Transverse colon (tissue), 4 donors: ENCODE results near the gene CCND3. TPM values are rescaled to one million over a fixed set of nuclear protein-coding genes. Genes with fewer than 3 reads are reported as not detected.

Experiments used
- DNase-seq: peaks from one replicate; pipeline ENCODE4 v3.0.0-alpha.2; 2019
- H3K27ac ChIP-seq, 4 donors: fragments of 200-600 bp; sonication (generic); 2 replicates each; pipeline ENCODE4 v1.5.1; 2016 to 2018; ENCODE audit warnings: inconsistent platforms in 4 of 4
- H3K27me3 ChIP-seq: fragments of 200-600 bp; sonication (generic); 2 replicates; pipeline ENCODE4 v1.5.1; 2017; ENCODE audit warnings: inconsistent platforms
- H3K36me3 ChIP-seq, 4 donors: fragments of 200-600 bp; sonication (generic); 2 replicates each; pipeline ENCODE4 v1.5.1; 2017 to 2019; ENCODE audit warnings: inconsistent platforms in 4 of 4
- H3K4me1 ChIP-seq, 4 donors: fragments of 200-600 bp; sonication (generic); 2 replicates each; pipeline ENCODE4 v1.5.1; 2017 to 2020; ENCODE audit warnings: inconsistent platforms in 4 of 4
- H3K4me3 ChIP-seq, 4 donors: fragments of 200-600 bp; sonication (generic); 1 replicate in 1 of 4; 2 replicates in 3 of 4; pipeline versions ENCODE4 v1.5.1 to v1.6.1; 2017 to 2019; ENCODE audit warnings: inconsistent platforms in 4 of 4
- H3K9me3 ChIP-seq, 2 donors: fragments of 200-600 bp; sonication (generic); 2 replicates each; pipeline ENCODE4 v1.5.1; 2017 to 2019; ENCODE audit warnings: inconsistent platforms in 2 of 2
- EP300 ChIP-seq: sonication (generic); formaldehyde crosslinking; IDR thresholded peaks from one replicate; pipeline ENCODE4 v1.6.1; 2017; ENCODE audit warnings: antibody characterized with exemption, low read depth
- POLR2A ChIP-seq: fragments of 450-650 bp; IDR thresholded peaks from one replicate; pipeline ENCODE4 v1.6.1; 2016; ENCODE audit warnings: antibody characterized with exemption, mild to moderate bottlenecking, moderate library complexity
- POLR2AphosphoS5 ChIP-seq, 3 donors: sonication (generic); formaldehyde crosslinking; IDR thresholded peaks; one replicate each; pipeline ENCODE4 v1.6.1; 2016; ENCODE audit warnings: antibody characterized with exemption in 3 of 3
- WGBS, 2 donors: methylation state at CpG; one replicate each; pipeline ENCODE4 v1.1.5; 2018; ENCODE audit warnings: low coverage in 1 of 2; 5-methylcytosine and 5-hydroxymethylcytosine counted together
- in situ Hi-C, 4 donors: fragments of 200-750 bp; cut with MboI; loops; one replicate each; pipeline versions ENCODE4 v1.15.0 to v1.15.1; 2017; ENCODE audit warnings: low sequenced_read_pairs in 3 of 4, low pct_ligation_motif_present in 1 of 4, low pct_unique_long_range_greater_than_20kb in 1 of 4
- intact Hi-C: fragments of 100-400 bp; cut with DNase I; formaldehyde crosslinking; loops from one replicate; pipeline ENCODE4 v1.15.1; 2023; ENCODE audit warnings: low total_unique reads
- total RNA-seq, 4 donors: library from RNA; depleted of rRNA; stranded (reverse); fragments of >200 nt; gene quantifications; one replicate each; pipeline ENCODE4 v1.1.0, GENCODE V29; 2016
- TF ChIP-seq, protein P1 (sequence below), 5 experiments: fragments of 200-600 bp in 3 of 5; fragments of 450-650 bp in 2 of 5; sonication (generic) in 3 of 5; IDR thresholded peaks; 1 replicate in 2 of 5; 2 replicates in 3 of 5; pipeline ENCODE4 v1.5.1; 2016 to 2017; ENCODE audit warnings: antibody characterized with exemption in 5 of 5, inconsistent platforms in 3 of 5, mild to moderate bottlenecking in 2 of 5, moderate library complexity in 1 of 5

The CCND3 gene
- total RNA-seq, 4 donors from 2014 or later: 55.3 to 178 (median 75.6) TPM

DNA sequence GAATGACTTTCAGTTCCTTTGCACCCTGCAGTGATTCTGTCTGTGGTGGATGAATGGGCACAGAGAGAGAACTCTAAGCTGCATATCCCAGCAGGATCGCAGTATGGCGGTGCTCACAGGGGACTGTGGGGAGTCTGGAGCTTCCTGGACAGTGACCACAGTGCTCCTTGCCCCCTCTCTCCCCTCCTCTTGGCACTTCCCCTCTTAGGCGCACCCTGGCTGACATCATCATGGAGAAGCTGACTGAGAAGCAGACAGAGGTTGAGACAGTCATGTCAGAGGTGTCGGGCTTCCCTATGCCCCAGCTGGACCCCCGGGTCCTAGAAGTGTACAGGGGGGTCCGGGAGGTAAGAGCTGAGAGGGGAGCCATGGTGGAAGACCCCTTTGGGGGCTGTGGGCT lies 11.7 kb downstream of the CCND3 start:
- intact Hi-C loops: no loop called here
- Histone ChIP-seq H3K27me3 (no peaks in the 10 kb centered on the region), H3K27ac (no peak overlapping the region), H3K4me3 (no peak overlapping the region), H3K9me3 (no peaks in the 10 kb centered on the region), H3K4me1 (no peaks in the 10 kb centered on the region), H3K36me3 (peaks cover 0 to 50% (median 19%) of the 10 kb centered on the region in 4 donors)
- DNase-seq: no peak
- 80% methylated on average over 6 of the region's 6 CpGs; no CpG with 5 or more reads in 1 of the 2 donors for WGBS, 2 donors
- in situ Hi-C loops: loop anchor here in 2 of 4 donors (10.0 to 25.0 kb wide), 2 partner anchors 115 to 282 kb away; partner anchors contain the start of gene MRPS10 (in 1 of the 2)
- TF ChIP-seq EP300 (no peak), POLR2A (no peak), POLR2AphosphoS5 (IDR thresholded peaks at IDR 0.05) (no peak)
- TF ChIP-seq, protein P1, sequence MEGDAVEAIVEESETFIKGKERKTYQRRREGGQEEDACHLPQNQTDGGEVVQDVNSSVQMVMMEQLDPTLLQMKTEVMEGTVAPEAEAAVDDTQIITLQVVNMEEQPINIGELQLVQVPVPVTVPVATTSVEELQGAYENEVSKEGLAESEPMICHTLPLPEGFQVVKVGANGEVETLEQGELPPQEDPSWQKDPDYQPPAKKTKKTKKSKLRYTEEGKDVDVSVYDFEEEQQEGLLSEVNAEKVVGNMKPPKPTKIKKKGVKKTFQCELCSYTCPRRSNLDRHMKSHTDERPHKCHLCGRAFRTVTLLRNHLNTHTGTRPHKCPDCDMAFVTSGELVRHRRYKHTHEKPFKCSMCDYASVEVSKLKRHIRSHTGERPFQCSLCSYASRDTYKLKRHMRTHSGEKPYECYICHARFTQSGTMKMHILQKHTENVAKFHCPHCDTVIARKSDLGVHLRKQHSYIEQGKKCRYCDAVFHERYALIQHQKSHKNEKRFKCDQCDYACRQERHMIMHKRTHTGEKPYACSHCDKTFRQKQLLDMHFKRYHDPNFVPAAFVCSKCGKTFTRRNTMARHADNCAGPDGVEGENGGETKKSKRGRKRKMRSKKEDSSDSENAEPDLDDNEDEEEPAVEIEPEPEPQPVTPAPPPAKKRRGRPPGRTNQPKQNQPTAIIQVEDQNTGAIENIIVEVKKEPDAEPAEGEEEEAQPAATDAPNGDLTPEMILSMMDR (IDR thresholded peaks at IDR 0.05): no peak

DNA sequence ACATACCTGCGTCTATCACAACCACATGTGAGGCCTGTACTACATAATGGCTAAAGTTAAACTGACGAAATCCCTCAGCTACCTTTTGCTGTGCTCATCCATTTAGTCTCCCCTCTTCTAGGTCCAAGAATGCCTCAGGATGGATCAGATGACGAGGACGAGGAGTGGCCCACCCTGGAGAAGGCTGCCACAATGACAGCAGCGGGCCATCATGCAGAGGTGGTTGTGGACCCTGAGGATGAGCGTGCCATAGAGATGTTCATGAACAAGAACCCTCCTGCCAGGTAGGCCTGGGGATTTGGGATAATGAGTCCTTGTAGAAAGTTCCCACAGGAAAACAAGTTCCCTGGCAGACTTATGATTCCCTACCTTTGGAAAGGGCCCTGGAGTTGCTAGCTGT lies 14.4 kb downstream of the CCND3 start:
- DNase-seq: no peak
- H3K27me3 ChIP-seq: no peaks in the 10 kb centered on the region
- intact Hi-C loops: no loop called here
- in situ Hi-C loops: loop anchor here in 1 of 4 donors (25.0 kb wide), 1 partner anchor 285 kb away; the partner anchor contains the start of gene MRPS10
- no peak overlapping the region for H3K27ac ChIP-seq
- no peaks in the 10 kb centered on the region for H3K9me3 ChIP-seq
- 92 to 100% methylated on average over 1 to 6 of the region's 6 CpGs for WGBS, 2 donors
- H3K4me3 ChIP-seq: no peak overlapping the region
- H3K36me3 ChIP-seq: peaks cover 0 to 29% (median 15%) of the 10 kb centered on the region in 4 donors
- peaks cover 3 to 15% (median 12%) of the 10 kb centered on the region in 4 donors for H3K4me1 ChIP-seq
- TF ChIP-seq POLR2A (no peak), EP300 (no peak), POLR2AphosphoS5 (IDR thresholded peaks at IDR 0.05) (no peak)
- TF ChIP-seq, protein P1 (IDR thresholded peaks at IDR 0.05): no peak

DNA sequence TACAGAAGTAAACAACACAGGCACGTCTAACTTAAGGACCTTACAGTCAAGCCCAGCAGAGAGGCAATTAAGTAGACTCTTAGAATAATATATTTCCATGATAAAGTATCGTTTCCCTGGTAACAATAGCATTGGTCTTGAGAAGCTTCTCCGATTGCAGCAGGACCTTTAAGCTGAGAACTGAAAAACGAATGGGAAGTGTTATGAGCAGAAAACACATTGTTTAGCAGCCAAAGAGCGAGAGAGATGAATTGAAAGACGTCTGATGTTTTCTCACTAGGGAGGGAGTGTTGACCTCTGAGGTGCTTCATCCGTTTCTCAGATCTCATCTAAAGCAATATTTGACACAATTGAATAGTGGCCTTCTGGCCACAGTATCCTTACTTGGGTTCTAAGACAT lies 19.5 kb downstream of the CCND3 start:
- DNase-seq: no peak
- in situ Hi-C loops: loop anchor here in 1 of 4 donors (25.0 kb wide), 2 partner anchors 135 to 290 kb away; partner anchors contain the start of genes FRS3, MRPS10, PRICKLE4 and TOMM6
- H3K4me1 ChIP-seq: peaks cover 18 to 35% (median 27%) of the 10 kb centered on the region in 4 donors
- TF ChIP-seq, protein P1 (IDR thresholded peaks at IDR 0.05): no peak
- TF ChIP-seq POLR2AphosphoS5 (IDR thresholded peaks at IDR 0.05) (no peak), POLR2A (no peak), EP300 (no peak)
- H3K4me3 ChIP-seq: peak overlapping the region; percentile 64 to 81 (median 74)
- H3K36me3 ChIP-seq: no peaks in the 10 kb centered on the region
- no peaks in the 10 kb centered on the region for H3K27me3 ChIP-seq
- H3K27ac ChIP-seq: peak overlapping the region in 2 of 4 donors; percentile 97 to 98
- 2 to 5% methylated on average over 6 to 7 of the region's 7 CpGs for WGBS, 2 donors
- intact Hi-C loops: loop anchor here (5.0 kb wide), 1 partner anchor 135 kb away; the partner anchor contains the start of gene TOMM6
- H3K9me3 ChIP-seq: no peaks in the 10 kb centered on the region

DNA sequence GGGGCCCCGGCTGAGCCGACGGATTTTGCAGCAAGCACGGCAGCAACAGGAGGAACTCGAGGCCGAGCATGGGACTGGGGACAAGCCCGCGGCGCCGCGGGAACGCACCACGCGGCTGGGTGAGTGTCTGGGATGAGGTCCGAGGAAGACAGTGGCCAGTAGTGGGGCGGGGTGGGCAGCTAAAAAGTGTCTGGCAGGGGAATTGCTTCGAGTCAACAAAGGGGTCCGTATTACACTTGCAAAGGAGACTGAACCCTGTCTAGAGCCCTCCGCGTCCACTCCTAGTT lies 20.0 kb downstream of the CCND3 start:
- H3K4me1 ChIP-seq: peaks cover 18 to 36% (median 27%) of the 10 kb centered on the region in 4 donors
- no peak for DNase-seq

More for the DNA sequence above, 20.0 kb downstream of the CCND3 start:
- no peaks in the 10 kb centered on the region for H3K27me3 ChIP-seq
- in situ Hi-C loops (loop anchor here in 1 of 4 donors (25.0 kb wide), 2 partner anchors 134 to 291 kb away; partner anchors contain the start of genes FRS3, MRPS10, PRICKLE4 and TOMM6), intact Hi-C loops (loop anchor here (5.0 kb wide), 1 partner anchor 134 kb away; the partner anchor contains the start of gene TOMM6)
- H3K27ac ChIP-seq: peak overlapping the region; percentile 95 to 98 (median 96)
- H3K4me3 ChIP-seq: peak overlapping the region; percentile 64 to 81 (median 74)
- WGBS, 2 donors: 0 to 1% methylated on average over 15 to 20 of the region's 20 CpGs
- no peaks in the 10 kb centered on the region for H3K9me3 ChIP-seq
- peaks cover 0 to 2% (median 0%) of the 10 kb centered on the region in 4 donors for H3K36me3 ChIP-seq
- TF ChIP-seq POLR2AphosphoS5 (IDR thresholded peaks at IDR 0.05) (no peak), POLR2A (no peak), EP300 (no peak)
- TF ChIP-seq, protein P1 (IDR thresholded peaks at IDR 0.05): no peak
